T-cell (primary cell): Measurements from ENCODE around the gene ZDHHC17. TPM values are rescaled to one million over a fixed set of nuclear protein-coding genes. Genes with fewer than 3 reads are reported as not detected.

Experiments used
- ATAC-seq, 4 experiments: fragments of 200-7000 bp in 3 of 4; fragments of 150-1000 bp in 1 of 4; cut with Tn5 transposase; replicated peaks in 1 of 4; 1 replicate in 3 of 4; 2 replicates in 1 of 4; pipeline ENCODE4 v1.10.0; 2021; ENCODE audit warnings: moderate library complexity in 3 of 4, mild to moderate bottlenecking in 2 of 4, moderate number of reproducible peaks in 1 of 4
- CTCF ChIA-PET, 2 donors: fragments of 300-600 bp; sonication (Branson Sonifier 250); formaldehyde crosslinking; loops; one replicate each; lab custom pipeline; 2022; ENCODE audit warnings: antibody characterized with exemption in 2 of 2; lab: Charles Lee
- POLR2A ChIA-PET, 2 donors: fragments of 300-600 bp; sonication (Branson Sonifier 250); formaldehyde crosslinking; loops; one replicate each; lab custom pipeline; 2022; ENCODE audit warnings: antibody characterized with exemption in 2 of 2; lab: Charles Lee
- DNase-seq, 35 experiments: peaks; one replicate each; pipeline versions ENCODE4 v3.0.0 to v3.0.0-alpha.2; 2013 to 2023
- H3K27ac ChIP-seq: one replicate; pipeline ENCODE4 v1.5.1; 2013; ENCODE audit warnings: low read length
- H3K27me3 ChIP-seq, 2 experiments: replicated peaks in 1 of 2; 1 replicate in 1 of 2; 2 replicates in 1 of 2; pipeline versions ENCODE4 v1.6.1 to v1.7.0; 2013; ENCODE audit warnings: low read length in 1 of 2, mixed read lengths in 1 of 2; ENCODE audit not compliant: control insufficient read depth in 2 of 2, insufficient read depth in 2 of 2; ENCODE audit errors: extremely low read depth in 1 of 2
- H3K36me3 ChIP-seq, 2 donors: 1 replicate in 1 of 2; 2 replicates in 1 of 2; pipeline versions ENCODE4 v1.6.1 to v1.7.0; 2013; ENCODE audit warnings: low read length in 1 of 2; ENCODE audit not compliant: control insufficient read depth in 2 of 2, insufficient read depth in 1 of 2; ENCODE audit errors: extremely low read depth in 1 of 2
- H3K4me1 ChIP-seq, 2 experiments: 1 replicate in 1 of 2; 2 replicates in 1 of 2; pipeline versions ENCODE4 v1.6.1 to v1.7.0; 2013; ENCODE audit warnings: low read length in 2 of 2, mixed read lengths in 1 of 2; ENCODE audit not compliant: insufficient read depth in 2 of 2, control insufficient read depth in 1 of 2; ENCODE audit errors: extremely low read depth in 1 of 2
- H3K4me3 ChIP-seq, 2 donors: 1 replicate in 1 of 2; 2 replicates in 1 of 2; pipeline versions ENCODE4 v1.5.1 to v1.7.0; 2013; ENCODE audit warnings: mild to moderate bottlenecking in 2 of 2, low read length in 1 of 2, moderate library complexity in 1 of 2; ENCODE audit not compliant: control insufficient read depth in 1 of 2; ENCODE audit errors: extremely low read depth in 1 of 2
- H3K9me3 ChIP-seq: 2 replicates; pipeline ENCODE4 v1.7.0; 2013
- H3K27ac Mint-ChIP-seq, 2 donors: one replicate each; pipeline ENCODE4 v1.8.0; 2020 to 2021; ENCODE audit warnings: mild to moderate bottlenecking in 2 of 2, mixed read lengths in 2 of 2
- H3K27me3 Mint-ChIP-seq, 2 donors: one replicate each; pipeline ENCODE4 v1.8.0; 2021 to 2022; ENCODE audit warnings: mixed read lengths in 2 of 2
- H3K36me3 Mint-ChIP-seq: one replicate; pipeline ENCODE4 v1.8.0; 2021; ENCODE audit warnings: mixed read lengths
- H3K4me1 Mint-ChIP-seq, 3 donors: one replicate each; pipeline ENCODE4 v1.8.0; 2020 to 2022; ENCODE audit warnings: mixed read lengths in 3 of 3, mild to moderate bottlenecking in 1 of 3
- H3K4me3 Mint-ChIP-seq, 3 donors: one replicate each; pipeline ENCODE4 v1.8.0; 2020 to 2022; ENCODE audit warnings: mild to moderate bottlenecking in 3 of 3, mixed read lengths in 3 of 3, moderate library complexity in 3 of 3
- H3K9me3 Mint-ChIP-seq, 3 donors: one replicate each; pipeline ENCODE4 v1.8.0; 2020 to 2022; ENCODE audit warnings: mixed read lengths in 3 of 3
- WGBS: methylation state at CpG from one replicate; pipeline ENCODE4 v1.1.5; 2013; ENCODE audit warnings: missing lambda C conversion rate; ENCODE audit not compliant: insufficient coverage; 5-methylcytosine and 5-hydroxymethylcytosine counted together
- total RNA-seq, 35 experiments: library from RNA in 6 of 35; stranded (reverse) in 6 of 35; fragments of 120-200 nt in 1 of 35; gene quantifications; one replicate each; pipeline versions ENCODE4 v1.2.1 to v1.2.4 and lab custom pipeline; 2013 to 2026

The ZDHHC17 gene
- total RNA-seq, 5 donors from 2014 or later (not counting 1 experiment from before 2014, with no cell fraction given), result 39.8 to 58.9 (median 42.9) TPM

GRCh38 chr12:76785407-76785806, 21.5 kb downstream of the ZDHHC17 start:
- Mint-ChIP-seq H3K27me3 (no peaks in the 10 kb centered on the region), H3K36me3 (peaks cover 40% of the 10 kb centered on the region), H3K9me3 (peaks cover 4 to 5% (median 4%) of the 10 kb centered on the region in 3 donors), H3K27ac (no peak overlapping the region), H3K4me1 (peaks cover 54 to 60% (median 56%) of the 10 kb centered on the region in 3 donors), H3K4me3 (no peak overlapping the region)
- POLR2A ChIA-PET, result no interaction called here
- no peak for ATAC-seq
- Histone ChIP-seq H3K4me3 (no peak overlapping the region), H3K27me3 (no peaks in the 10 kb centered on the region), H3K4me1 (peaks cover 0 to under 1% of the 10 kb centered on the region in 2 experiments), H3K9me3 (no peaks in the 10 kb centered on the region), H3K27ac (no peak overlapping the region), H3K36me3 (peaks cover 0 to 4% of the 10 kb centered on the region in 2 donors)
- no CpG with 5 or more reads among the region's 1 CpG for WGBS
- DNase-seq, result no peak
- CTCF ChIA-PET, result no interaction called here

DNA sequence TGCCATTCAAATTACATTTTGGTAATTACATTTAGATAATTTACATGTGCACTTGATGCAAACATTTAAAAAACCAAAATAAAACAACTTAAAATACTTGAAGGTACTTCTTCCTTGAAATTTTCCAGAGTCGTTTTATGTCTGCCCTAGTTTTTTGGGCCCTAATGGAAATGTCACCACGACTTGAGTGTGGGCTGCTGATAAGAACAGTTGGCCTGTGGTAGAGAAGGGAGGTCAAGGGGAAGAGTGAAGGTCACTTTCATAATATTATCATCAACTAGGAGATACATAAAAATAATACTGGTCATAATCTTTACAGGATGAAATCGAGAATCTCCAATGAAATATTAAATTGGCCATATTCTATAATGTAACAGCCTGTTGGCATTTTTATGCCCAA, 23.1 kb downstream of the ZDHHC17 start:
- Mint-ChIP-seq H3K27ac (no peak overlapping the region), H3K9me3 (peaks cover 4 to 5% (median 4%) of the 10 kb centered on the region in 3 donors), H3K4me3 (no peak overlapping the region), H3K36me3 (peaks cover 39% of the 10 kb centered on the region), H3K27me3 (no peaks in the 10 kb centered on the region), H3K4me1 (peaks cover 50 to 58% (median 58%) of the 10 kb centered on the region in 3 donors)
- peaks cover 0 to 4% of the 10 kb centered on the region in 2 donors for H3K36me3 ChIP-seq
- H3K27ac ChIP-seq, result no peak overlapping the region
- no peak overlapping the region for H3K4me3 ChIP-seq
- ATAC-seq (no peak), DNase-seq (no peak)
- ChIA-PET CTCF (interaction anchor here (0.7 to 2.1 kb wide), 3 partner anchors 11 to 164 kb away, joined by 3 to 5 read pairs (median 5); no protein-coding TSS in a partner anchor), POLR2A (no interaction called here)
- H3K9me3 ChIP-seq, result no peaks in the 10 kb centered on the region
- WGBS, result 73% methylated on average over 2 of the region's 3 CpGs
- H3K4me1 ChIP-seq, result peaks cover 0 to 3% of the 10 kb centered on the region in 2 experiments
- H3K27me3 ChIP-seq, result no peaks in the 10 kb centered on the region

- DNase-seq (no peak), ATAC-seq (no peak)
- Histone ChIP-seq H3K36me3 (no peaks in the 10 kb centered on the region), H3K4me3 (no peak overlapping the region), H3K9me3 (no peaks in the 10 kb centered on the region), H3K27ac (no peak overlapping the region), H3K4me1 (peaks cover 0 to 3% of the 10 kb centered on the region in 2 experiments), H3K27me3 (no peaks in the 10 kb centered on the region)
- peaks cover 4 to 5% (median 4%) of the 10 kb centered on the region in 3 donors for H3K9me3 Mint-ChIP-seq
- H3K4me3 Mint-ChIP-seq, result no peak overlapping the region
- peaks cover 32% of the 10 kb centered on the region for H3K36me3 Mint-ChIP-seq
- ChIA-PET CTCF (interaction anchor here (0.7 to 2.1 kb wide), 3 partner anchors 12 to 165 kb away, joined by 3 to 5 read pairs (median 5); no protein-coding TSS in a partner anchor), POLR2A (no interaction called here)
- WGBS, result no CpG with 5 or more reads among the region's 2 CpGs
- no peaks in the 10 kb centered on the region for H3K27me3 Mint-ChIP-seq
- no peak overlapping the region for H3K27ac Mint-ChIP-seq
- H3K4me1 Mint-ChIP-seq, result peaks cover 45 to 54% (median 52%) of the 10 kb centered on the region in 3 donors
These were observed 23.8 kb downstream of the ZDHHC17 start for GRCh38 chr12:76787689-76788088.

- POLR2A ChIA-PET, result no interaction called here
- no peaks in the 10 kb centered on the region for H3K9me3 ChIP-seq
- H3K36me3 Mint-ChIP-seq, result peaks cover 17% of the 10 kb centered on the region
These were observed 25.6 kb downstream of the ZDHHC17 start for GRCh38 chr12:76789335-76790050.

GRCh38 chr12:76790564-76791552, 26.9 kb downstream of the ZDHHC17 start:
- no peak overlapping the region for H3K4me3 Mint-ChIP-seq
- no CpG with 5 or more reads among the region's 4 CpGs for WGBS
- no peak overlapping the region for H3K27ac ChIP-seq
- CTCF ChIA-PET, result interaction anchor here (0.5 to 4.0 kb wide), 28 partner anchors 9 to 1571 kb away, joined by 3 to 56 read pairs (median 4); partner anchors contain the start of gene ZDHHC17 (in 1 of the 2)
- no peaks in the 10 kb centered on the region for H3K9me3 ChIP-seq
- H3K27me3 ChIP-seq, result no peaks in the 10 kb centered on the region
- peak in 1 of 35 experiments; percentile 56 for DNase-seq
- no peaks in the 10 kb centered on the region for H3K36me3 ChIP-seq
- peaks cover 0 to 5% (median 2%) of the 10 kb centered on the region in 3 donors for H3K9me3 Mint-ChIP-seq
- POLR2A ChIA-PET, result no interaction called here
- H3K27ac Mint-ChIP-seq, result peak overlapping the region; percentile 3 to 35
- peak in 1 of 4 experiments; percentile 45 for ATAC-seq
- H3K27me3 Mint-ChIP-seq, result no peaks in the 10 kb centered on the region
- peaks cover 34 to 48% (median 39%) of the 10 kb centered on the region in 3 donors for H3K4me1 Mint-ChIP-seq
- peaks cover 0 to 3% of the 10 kb centered on the region in 2 experiments for H3K4me1 ChIP-seq
- peaks cover 12% of the 10 kb centered on the region for H3K36me3 Mint-ChIP-seq
- H3K4me3 ChIP-seq, result no peak overlapping the region

More at GRCh38 chr12:76789335-76790050, 25.6 kb downstream of the ZDHHC17 start:
- H3K27ac Mint-ChIP-seq, result peak overlapping the region; percentile 16 to 31
- Histone ChIP-seq H3K27ac (no peak overlapping the region), H3K4me3 (no peak overlapping the region), H3K4me1 (peaks cover 0 to 3% of the 10 kb centered on the region in 2 experiments), H3K27me3 (no peaks in the 10 kb centered on the region), H3K36me3 (no peaks in the 10 kb centered on the region)
- DNase-seq (no peak), ATAC-seq (no peak)
- H3K4me1 Mint-ChIP-seq, result peaks cover 33 to 48% (median 35%) of the 10 kb centered on the region in 3 donors
- 83% methylated on average over 1 of the region's 3 CpGs for WGBS
- no peaks in the 10 kb centered on the region for H3K27me3 Mint-ChIP-seq
- CTCF ChIA-PET, result interaction anchor here (0.5 to 4.0 kb wide), 10 partner anchors 11 to 528 kb away, joined by 3 to 56 read pairs (median 6); partner anchors contain the start of gene ZDHHC17 (in 1 of the 2)
- no peak overlapping the region for H3K4me3 Mint-ChIP-seq
- peaks cover 4 to 5% (median 4%) of the 10 kb centered on the region in 3 donors for H3K9me3 Mint-ChIP-seq
